HL-60/S4 (cell line): ENCODE measurements around the gene SPIN4.
"Not testable (repeated sequence)": the region's sequence is repeated elsewhere in the genome, so short reads cannot be mapped to it uniquely, and the experiment has no call there.

Experiments used
- in situ Hi-C: fragments of 300-500 bp; cut with MboI; formaldehyde crosslinking; loops from 2 replicates; pipeline ENCODE4 v1.14.3; 2022; ENCODE audit warnings: low sequenced_read_pairs

SPIN4 gene

GRCh38 chrX:63350941-63351616, at the start of gene SPIN4:
Gene SPIN4 (minus strand): TSS chrX:63351332. CDS start chrX:63350819, 513 bp downstream.
- in situ Hi-C loops: no loop called here

GRCh38 chrX:63400340-63400739, 49.2 kb upstream of the SPIN4 start:
- in situ Hi-C loops: no loop called here

- in situ Hi-C loops: no loop called here
These were observed 43.7 kb upstream of the SPIN4 start for GRCh38 chrX:63394872-63395271.

GRCh38 chrX:63393094-63393493, 42.0 kb upstream of the SPIN4 start:
- in situ Hi-C loops: not testable (repeated sequence)

- in situ Hi-C loops: no loop called here
These were observed 36.3 kb upstream of the SPIN4 start for GRCh38 chrX:63387411-63387810.

- in situ Hi-C loops: not testable (repeated sequence)
These were observed 33.1 kb upstream of the SPIN4 start for GRCh38 chrX:63384263-63384662.

- in situ Hi-C loops: not testable (repeated sequence)
These were observed 21.9 kb upstream of the SPIN4 start for GRCh38 chrX:63373012-63373411.

GRCh38 chrX:63367699-63368098, 16.6 kb upstream of the SPIN4 start:
- in situ Hi-C loops: not testable (repeated sequence)

- in situ Hi-C loops: no loop called here
These were observed 12.7 kb upstream of the SPIN4 start for GRCh38 chrX:63363788-63364187.

GRCh38 chrX:63361494-63361893, 10.4 kb upstream of the SPIN4 start:
- in situ Hi-C loops: no loop called here

GRCh38 chrX:63354484-63354883, 3.4 kb upstream of the SPIN4 start:
- in situ Hi-C loops: no loop called here

GRCh38 chrX:63350465-63350877, 661 bp downstream of the SPIN4 start:
- in situ Hi-C loops: no loop called here

GRCh38 chrX:63349307-63349706, 1.8 kb downstream of the SPIN4 start:
- in situ Hi-C loops: no loop called here

- in situ Hi-C loops: no loop called here
These were observed 20.5 kb downstream of the SPIN4 start for GRCh38 chrX:63330681-63331080.

- in situ Hi-C loops: no loop called here
These were observed 23.3 kb downstream of the SPIN4 start for GRCh38 chrX:63327788-63328187.

- in situ Hi-C loops: no loop called here
These were observed 51.5 kb downstream of the SPIN4 start for GRCh38 chrX:63299596-63299995.
